Stimulated activated CD4-positive, alpha-beta T cell treated with anti-CD3 and anti-CD28 coated beads, Interleukin-1b, Interleukin-23, amount 100 ng/mL, for 1 hour (primary cell): Measurements from ENCODE around the gene C3orf18.
A peak's percentile ranks its signal among the peaks of the same experiment; 100 is the strongest.
"Not testable (repeated sequence)": the region's sequence is repeated elsewhere in the genome, so short reads cannot be mapped to it uniquely, and the experiment has no call there.

Experiments
- DNase-seq, 2 donors: peaks; one replicate each; pipeline ENCODE4 v3.0.0-alpha.2; 2020; ENCODE audit warnings: low read depth in 2 of 2

The C3orf18 gene

DNA sequence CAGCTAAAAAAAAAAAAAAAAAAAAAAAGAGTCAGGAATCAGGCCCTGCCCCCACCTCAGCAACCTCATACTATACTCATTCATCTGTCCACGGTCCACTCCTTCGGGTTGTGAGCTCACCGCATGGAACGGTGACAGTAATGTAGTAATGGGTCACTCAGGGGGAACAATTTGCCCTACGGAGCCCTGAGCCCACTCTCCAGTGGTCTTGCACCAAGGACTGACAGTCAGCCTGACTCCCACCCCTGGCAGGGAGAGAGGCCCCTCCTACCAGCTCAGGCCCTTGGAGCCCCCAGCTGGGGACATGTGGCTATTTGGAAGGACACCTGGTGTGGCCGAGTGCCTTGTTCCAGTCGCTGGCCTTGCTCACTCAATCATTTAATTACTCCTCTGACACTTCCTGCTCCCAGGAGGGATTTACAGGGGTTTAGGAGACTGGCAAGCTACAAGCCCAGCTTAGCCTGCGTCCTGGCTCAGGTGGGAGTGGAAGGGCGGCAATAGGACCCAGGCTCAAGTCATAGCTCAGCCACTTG lies 44.2 kb downstream of the C3orf18 start:
- DNase-seq, result no peak

DNA sequence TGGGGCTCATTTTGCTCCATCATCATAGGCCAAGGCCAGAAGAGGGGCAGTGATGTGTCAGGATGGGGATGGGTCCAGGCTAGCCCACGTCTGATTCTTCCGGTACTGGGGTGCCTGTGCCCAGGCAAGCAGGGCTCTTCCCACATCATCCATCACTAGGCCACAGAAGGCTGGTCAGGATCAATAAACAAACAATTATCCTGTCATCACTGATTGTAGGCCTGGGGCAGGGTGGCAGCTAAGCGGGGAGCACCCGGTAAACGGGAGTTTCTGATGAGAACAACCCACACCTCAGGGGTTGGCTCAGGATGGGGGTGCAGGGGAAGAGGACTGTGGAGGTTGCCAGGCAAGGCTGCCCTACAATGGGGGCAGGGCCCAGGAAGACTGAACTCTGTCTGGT lies 46.0 kb downstream of the C3orf18 start:
- no peak for DNase-seq

DNA sequence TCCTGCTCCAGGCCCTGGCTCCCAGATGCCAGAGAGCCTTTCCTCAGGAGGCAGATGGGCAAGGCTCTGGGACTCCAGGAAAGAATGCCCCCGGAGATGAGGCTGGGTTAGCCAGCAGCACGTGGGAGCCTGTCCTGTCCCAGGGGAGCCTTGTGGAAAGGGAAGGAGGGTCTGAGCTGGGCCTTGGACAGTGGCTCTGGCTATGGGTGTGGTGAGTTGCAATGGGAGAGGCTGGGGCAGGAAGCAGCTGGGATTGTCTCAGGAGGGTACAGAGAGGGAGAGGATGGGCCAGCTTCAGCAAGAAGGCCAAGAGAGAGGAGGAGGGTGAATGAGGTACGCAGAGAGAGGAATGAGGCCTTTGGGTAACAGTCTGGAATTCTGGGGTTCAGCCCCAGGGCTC lies 46.7 kb downstream of the C3orf18 start:
- no peak for DNase-seq

DNA sequence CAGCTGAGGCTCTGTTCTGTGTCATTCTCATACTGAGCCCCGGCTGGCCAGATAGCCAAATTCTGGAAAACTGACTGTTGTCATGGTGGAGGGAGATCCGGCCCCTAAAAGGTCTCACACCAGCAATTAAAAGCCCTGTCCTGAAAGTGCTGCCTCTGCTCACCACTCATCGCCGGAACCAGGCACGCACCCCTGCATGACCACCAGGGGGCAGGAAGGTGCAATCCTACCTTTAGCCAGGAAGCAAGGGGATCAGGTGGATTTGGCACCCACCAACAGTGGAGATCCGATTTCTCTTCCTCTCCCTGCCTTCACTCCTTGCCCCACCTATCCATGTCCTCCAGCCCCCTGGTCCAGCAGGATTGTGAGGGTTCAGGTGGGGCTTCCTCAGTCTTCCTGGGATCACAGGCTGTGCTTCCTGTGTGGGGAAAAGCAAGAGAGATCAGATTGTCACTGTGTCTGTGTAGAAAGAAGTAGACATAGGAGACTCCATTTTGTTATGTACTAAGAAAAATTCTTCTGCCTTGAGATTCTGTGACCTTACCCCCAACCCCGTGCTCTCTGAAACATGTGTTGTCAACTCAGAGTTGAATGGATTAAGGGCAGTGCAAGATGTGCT lies 48.0 kb downstream of the C3orf18 start:
- peak; percentile 40 to 57 for DNase-seq

DNA sequence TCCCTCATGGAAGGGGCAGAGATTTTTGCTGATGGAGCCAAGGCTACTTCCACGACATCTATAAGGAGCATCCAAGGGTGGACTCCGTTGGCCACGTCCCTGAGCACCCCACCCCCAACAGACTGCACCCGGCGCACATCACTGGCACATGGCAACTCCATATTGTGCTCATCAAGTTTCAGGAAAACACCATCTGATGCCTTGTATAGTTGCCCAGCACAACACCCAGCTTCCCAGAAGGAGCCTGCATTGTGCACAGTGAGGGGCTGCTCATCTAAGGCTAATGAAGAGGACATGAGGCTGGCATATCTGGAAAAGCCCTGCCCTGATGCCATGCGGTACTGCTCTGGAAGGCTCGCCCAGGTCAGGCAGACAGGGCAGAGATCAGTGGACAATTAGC lies 49.1 kb downstream of the C3orf18 start:
- no peak for DNase-seq

DNA sequence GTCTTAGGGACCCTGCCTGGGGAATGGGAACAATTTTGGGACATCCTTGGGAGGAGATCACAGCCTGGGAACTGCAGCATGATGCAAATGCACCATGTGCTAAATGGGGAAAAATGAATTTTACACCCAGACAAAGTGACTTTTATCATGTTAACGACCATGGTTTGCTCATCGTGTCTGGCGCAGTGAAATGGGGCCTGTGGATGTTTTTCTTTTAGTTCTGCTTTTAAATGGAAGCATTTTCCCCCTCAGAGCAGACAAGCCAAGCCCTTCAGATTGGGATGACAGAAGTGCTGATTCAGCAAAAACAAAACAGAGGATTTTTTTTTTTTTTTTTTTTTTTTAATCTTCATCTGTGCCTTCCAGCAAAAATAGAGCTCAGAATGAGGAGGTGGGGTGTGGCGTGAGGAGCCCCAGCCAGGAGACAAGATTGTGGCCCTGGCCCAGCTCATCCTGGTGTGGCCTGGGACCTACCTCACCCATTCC lies 49.8 kb downstream of the C3orf18 start:
- no peak for DNase-seq

DNA sequence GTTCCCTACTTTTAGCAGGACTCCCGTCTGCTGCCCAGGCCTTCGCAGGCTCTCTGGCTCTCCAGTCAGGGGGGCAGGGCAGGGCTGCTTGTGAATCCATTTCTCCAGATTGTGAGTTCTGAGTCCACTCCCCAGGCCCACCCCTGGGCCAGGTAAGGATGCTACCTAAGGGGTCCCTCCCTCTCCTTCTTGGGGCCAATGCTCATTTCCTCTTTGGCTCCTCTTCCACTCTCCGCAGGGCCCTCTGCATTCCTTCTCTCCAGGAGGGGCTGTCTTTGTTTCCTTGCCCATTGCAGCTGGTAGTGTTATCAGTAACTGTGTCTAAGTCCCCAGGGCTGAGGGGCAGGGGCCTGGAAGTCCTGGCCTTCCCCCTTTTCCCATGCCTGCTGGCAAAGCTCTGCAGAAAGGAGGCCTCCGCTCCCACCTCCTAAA lies 51.1 kb downstream of the C3orf18 start:
- no peak for DNase-seq

DNA sequence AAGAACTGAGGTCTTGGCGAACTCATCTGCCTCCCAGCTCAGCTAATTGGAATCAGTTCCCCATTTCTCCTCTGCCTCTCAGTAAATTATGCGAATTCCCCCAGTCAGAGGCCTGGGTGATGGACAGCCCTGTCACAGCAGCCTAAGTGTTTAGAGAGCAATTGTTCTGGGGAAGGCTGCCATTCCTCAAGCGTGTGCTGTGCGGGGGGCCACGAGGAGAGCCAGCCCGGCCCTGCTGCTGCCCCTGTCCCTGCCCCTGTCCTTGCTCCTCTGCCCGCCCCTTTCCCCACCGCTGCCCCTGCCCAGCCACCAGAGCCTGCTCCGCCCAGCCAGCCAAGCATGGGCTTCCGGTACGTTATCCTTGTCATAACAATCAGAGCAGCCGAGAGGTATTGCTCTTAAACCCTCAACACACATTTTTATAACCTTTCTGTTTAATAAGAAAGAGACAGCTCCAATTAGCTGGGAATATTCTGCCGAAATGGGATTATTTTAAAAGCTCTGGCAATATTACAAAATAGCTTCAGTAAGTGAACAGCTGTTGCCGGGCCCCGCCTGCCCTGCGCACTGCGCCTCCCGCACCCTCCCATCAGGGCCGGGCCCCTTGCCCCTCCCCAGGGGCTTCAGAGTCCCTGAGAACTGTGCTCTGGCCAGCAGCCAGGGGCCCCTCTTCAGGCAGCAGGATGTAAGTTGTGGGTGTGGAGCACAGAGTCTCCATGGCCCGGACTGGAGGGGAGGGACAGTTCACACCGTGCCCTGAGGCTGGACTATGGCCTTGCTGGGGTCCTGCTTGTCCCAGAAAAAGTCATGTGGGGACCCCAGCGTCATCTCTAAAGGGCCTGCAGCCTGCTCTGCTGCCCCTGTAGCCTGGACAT lies 51.7 kb downstream of the C3orf18 start:
- no peak for DNase-seq

DNA sequence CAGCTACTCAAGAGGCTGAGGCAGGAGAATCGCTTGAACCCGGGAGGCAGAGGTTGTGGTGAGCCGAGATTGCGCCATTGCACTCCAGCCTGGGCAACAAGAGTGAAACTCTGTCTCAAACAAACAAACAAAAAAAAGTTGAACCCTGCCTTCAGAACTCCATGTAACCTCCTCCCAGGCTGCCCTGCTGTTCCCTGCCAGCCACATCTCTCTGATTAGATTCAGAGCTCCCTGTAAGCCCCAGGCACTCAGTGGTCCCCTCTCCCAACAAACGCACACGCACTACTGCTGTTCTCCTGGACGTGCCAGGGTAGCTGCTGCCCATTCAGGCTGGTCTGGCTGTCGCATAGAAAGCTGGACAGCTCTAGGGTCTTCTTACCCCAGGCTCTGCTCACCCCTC lies 54.6 kb downstream of the C3orf18 start:
- not testable (repeated sequence) for DNase-seq

DNA sequence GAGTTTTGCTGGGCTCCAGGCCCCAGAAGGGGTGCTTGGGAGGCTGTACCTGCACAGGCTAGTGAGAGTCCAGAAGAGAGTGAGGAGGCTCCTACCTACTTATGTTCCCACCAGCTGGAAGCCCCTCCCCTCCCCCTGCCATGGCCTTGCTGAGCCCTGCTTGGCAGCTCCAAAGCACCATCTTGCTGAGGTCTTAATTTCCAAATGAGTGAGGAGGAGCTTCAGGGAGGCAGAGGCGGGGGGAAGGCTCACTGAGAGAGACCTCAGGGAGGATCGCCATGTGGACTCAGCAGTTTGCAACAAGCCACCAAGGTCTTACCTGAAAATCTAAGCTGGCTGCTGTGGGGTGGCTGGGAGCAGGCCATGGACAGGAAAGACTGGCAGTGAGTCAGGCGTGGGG lies 55.4 kb downstream of the C3orf18 start:
- no peak for DNase-seq

DNA sequence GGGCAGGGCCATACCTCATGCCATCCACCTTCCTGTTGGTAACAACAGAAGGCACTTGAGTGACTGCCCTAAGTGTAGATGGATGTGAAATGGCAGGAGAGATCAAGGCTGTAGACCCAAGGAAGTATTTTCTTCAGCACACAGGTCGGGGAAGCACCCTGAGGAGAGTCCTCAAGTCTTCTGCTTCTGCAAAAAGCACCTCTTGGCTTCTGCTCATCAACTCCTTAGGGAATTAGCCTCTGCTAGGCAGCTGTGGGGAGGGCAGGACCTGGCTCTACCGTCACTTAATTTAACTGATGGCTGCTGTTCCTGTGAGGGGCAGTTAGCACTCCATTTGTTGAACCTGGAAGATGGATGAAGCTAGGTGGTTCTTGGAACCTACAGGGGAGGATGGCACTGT lies 57.2 kb downstream of the C3orf18 start:
- DNase-seq, result no peak

DNA sequence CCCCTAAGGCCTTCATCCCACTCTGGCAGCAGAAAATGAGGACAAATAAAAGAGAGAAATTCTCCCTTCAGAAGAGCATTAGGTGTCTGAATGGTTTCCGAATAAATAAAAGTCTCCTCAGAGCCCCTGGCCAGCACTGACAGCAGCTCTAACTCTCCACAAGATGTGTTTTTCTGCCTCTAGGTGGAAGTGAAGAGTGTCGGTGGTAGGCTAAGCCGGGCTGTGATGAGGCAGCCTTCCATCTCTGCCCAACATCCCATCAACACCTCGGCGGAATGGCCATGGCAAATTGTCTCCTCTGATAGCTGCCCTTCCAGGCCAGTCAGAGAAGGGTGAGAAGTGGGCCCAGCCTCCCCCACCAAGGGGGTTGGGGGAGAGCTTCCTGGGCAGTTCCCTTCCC lies 57.8 kb downstream of the C3orf18 start:
- DNase-seq, result no peak

DNA sequence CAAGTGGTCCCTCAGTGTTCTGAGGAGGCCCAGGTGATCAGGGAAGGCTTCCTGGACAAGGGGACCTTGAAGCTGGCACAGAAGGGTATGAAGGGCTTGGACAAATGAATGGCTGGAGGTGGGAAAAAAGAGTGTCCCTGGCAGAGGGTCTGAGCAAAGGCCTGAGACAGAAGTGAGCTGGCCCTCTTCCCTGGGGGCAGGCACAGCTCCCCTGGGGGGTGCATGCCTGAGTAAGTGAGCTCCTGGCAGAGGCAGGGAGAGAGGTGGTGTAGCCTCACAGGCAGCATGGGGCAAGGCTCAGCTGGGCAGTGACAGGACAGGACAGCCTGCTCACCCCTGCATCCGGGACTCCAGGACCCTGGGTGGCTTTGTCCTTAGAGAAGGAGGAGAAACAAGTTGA lies 58.7 kb downstream of the C3orf18 start:
- DNase-seq, result no peak
